Measurements from ENCODE around the gene LPCAT1.

LPCAT1 gene

GRCh38 chr5:1444361-1445189 is 79.2 kb downstream of the LPCAT1 start:
- DNase-seq (ENCODE audit: low spot score) = peak; percentile 34

GRCh38 chr5:1443991-1444360 is 79.8 kb downstream of the LPCAT1 start:
- peak; percentile 12 for DNase-seq (ENCODE audit: low spot score)

GRCh38 chr5:1443171-1443570 is 80.6 kb downstream of the LPCAT1 start:
- DNase-seq (ENCODE audit: low spot score) = peak; percentile 14

- peak; percentile 49 for DNase-seq (ENCODE audit: low spot score)
Measured at GRCh38 chr5:1442222-1443145, 81.3 kb downstream of the LPCAT1 start.

- DNase-seq (ENCODE audit: low spot score) = peak; percentile 41
Measured at GRCh38 chr5:1441166-1441865, 82.4 kb downstream of the LPCAT1 start.

- DNase-seq (ENCODE audit: low spot score) = no peak
Measured at GRCh38 chr5:1440098-1440493, 83.7 kb downstream of the LPCAT1 start.

GRCh38 chr5:1439388-1440097 is 84.2 kb downstream of the LPCAT1 start:
- peak; percentile 36 for DNase-seq (ENCODE audit: low spot score)

GRCh38 chr5:1438871-1439270 is 84.9 kb downstream of the LPCAT1 start:
- peak; percentile 15 for DNase-seq (ENCODE audit: low spot score)

- DNase-seq (ENCODE audit: low spot score) = peak; percentile 28
Measured at GRCh38 chr5:1437876-1438559, 85.7 kb downstream of the LPCAT1 start.

- DNase-seq (ENCODE audit: low spot score) = peak; percentile 51
Measured at GRCh38 chr5:1437226-1437829, 86.4 kb downstream of the LPCAT1 start.

GRCh38 chr5:1436681-1437080 is 87.1 kb downstream of the LPCAT1 start:
- peak; percentile 36 for DNase-seq (ENCODE audit: low spot score)

GRCh38 chr5:1436036-1436435 is 87.7 kb downstream of the LPCAT1 start:
- DNase-seq (ENCODE audit: low spot score) = no peak

- DNase-seq (ENCODE audit: low spot score) = peak; percentile 36
Measured at GRCh38 chr5:1435369-1435768, 88.4 kb downstream of the LPCAT1 start.

- peak; percentile 38 for DNase-seq (ENCODE audit: low spot score)
Measured at GRCh38 chr5:1432296-1432695, 91.5 kb downstream of the LPCAT1 start.

GRCh38 chr5:1431896-1432295 is 91.9 kb downstream of the LPCAT1 start:
- no peak for DNase-seq (ENCODE audit: low spot score)

GRCh38 chr5:1431021-1431811 is 92.5 kb downstream of the LPCAT1 start:
- peak; percentile 61 for DNase-seq (ENCODE audit: low spot score)

GRCh38 chr5:1430121-1430795 is 93.5 kb downstream of the LPCAT1 start:
- DNase-seq (ENCODE audit: low spot score) = no peak

- no peak for DNase-seq (ENCODE audit: low spot score)
Measured at GRCh38 chr5:1429496-1429895, 94.3 kb downstream of the LPCAT1 start.

- DNase-seq (ENCODE audit: low spot score) = no peak
Measured at GRCh38 chr5:1429066-1429465, 94.7 kb downstream of the LPCAT1 start.

Measured in left forelimb (tissue), 1 donor.